HepG2 (cell line): ENCODE data around the gene SIX3. TPM values are rescaled to one million over a fixed set of nuclear protein-coding genes. Genes with fewer than 3 reads are reported as not detected.

ENCODE experiments used
- ATAC-seq: fragments of 200-7000 bp; cut with Tn5 transposase; 3 replicates; pipeline ENCODE4 v1.9.1; 2020; ENCODE audit warnings: mild to moderate bottlenecking, moderate library complexity
- BruUV-seq: library from RNA; stranded (reverse); fragments of 400-500 nt; replicated peaks from 2 replicates; lab custom pipeline; 2021; lab: Mats Ljungman, UMichigan
- CTCF ChIA-PET: fragments of 300-600 bp; formaldehyde crosslinking; extraction: SDS; loops from one replicate; lab custom pipeline; 2021; ENCODE audit warnings: low total read pairs, inconsistent platforms, low intra/inter-chr PET ratio; lab: Yijun Ruan, JAX
- POLR2A ChIA-PET: fragments of 350-600 bp; sonication (Branson Sonifier 250); formaldehyde crosslinking; loops from one replicate; lab custom pipeline; 2020; ENCODE audit warnings: antibody characterized with exemption, inconsistent platforms; lab: Yijun Ruan, JAX
- DNase-seq: peaks from one replicate; pipeline ENCODE4 v3.0.0-alpha.2; 2015; ENCODE audit warnings: low spot score
- FAIRE-seq: peaks from 3 replicates; lab custom pipeline; 2011; peaks lifted over from hg19 to GRCh38; lab: Jason Lieb, UNC
- H2AFZ ChIP-seq: one replicate; pipeline ENCODE4 v1.6.1; 2011; ENCODE audit warnings: low read length, inconsistent platforms
- H3K27ac ChIP-seq: fragments of 300-600 bp; 3 replicates; pipeline ENCODE4 v1.8.0; 2011; ENCODE audit warnings: mixed run types, mild to moderate bottlenecking, mixed read lengths, low read length, inconsistent platforms; ENCODE audit not compliant: insufficient read depth; ENCODE audit errors: extremely low read length
- H3K27me3 ChIP-seq, 2 experiments: fragments of 200-600 bp in 1 of 2; 2 replicates in 1 of 2; 3 replicates in 1 of 2; pipeline versions ENCODE4 v1.6.0 to v1.8.0; 2011; ENCODE audit warnings: low read length in 2 of 2, mild to moderate bottlenecking in 2 of 2, moderate library complexity in 2 of 2, inconsistent platforms in 1 of 2; ENCODE audit not compliant: insufficient read depth in 2 of 2, control insufficient read depth in 1 of 2
- H3K36me3 ChIP-seq, 2 experiments: fragments of 200-600 bp in 1 of 2; replicated peaks in 1 of 2; 2 replicates in 1 of 2; 3 replicates in 1 of 2; pipeline versions ENCODE4 v1.5.1 to v1.8.0; 2011; ENCODE audit warnings: low read length in 2 of 2, inconsistent platforms in 1 of 2; ENCODE audit not compliant: insufficient read depth in 2 of 2, control insufficient read depth in 1 of 2
- H3K4me1 ChIP-seq: 2 replicates; pipeline ENCODE4 v1.5.1; 2012; ENCODE audit warnings: low read length, inconsistent platforms; ENCODE audit not compliant: insufficient read depth
- H3K4me2 ChIP-seq: 2 replicates; pipeline ENCODE4 v1.6.0; 2011; ENCODE audit warnings: low read depth, low read length, inconsistent platforms
- H3K4me3 ChIP-seq, 3 experiments: fragments of 200-600 bp in 1 of 3; sonication (generic), shearing (Covaris generic) in 1 of 3; replicated peaks in 1 of 3; 2 replicates each; pipeline ENCODE4 v1.5.1; 2011 to 2016; ENCODE audit warnings: low read length in 3 of 3, inconsistent platforms in 2 of 3, low read depth in 2 of 3, mild to moderate bottlenecking in 2 of 3, control low read depth in 1 of 3, mixed read lengths in 1 of 3; ENCODE audit not compliant: insufficient read depth in 1 of 3
- H3K79me2 ChIP-seq: one replicate; pipeline ENCODE4 v1.6.1; 2011; ENCODE audit warnings: low read length, inconsistent platforms; ENCODE audit not compliant: insufficient read depth
- H3K9ac ChIP-seq: 2 replicates; pipeline ENCODE4 v1.6.0; 2011; ENCODE audit warnings: mild to moderate bottlenecking, low read depth, low read length, inconsistent platforms; ENCODE audit not compliant: insufficient read depth
- H3K9me3 ChIP-seq: 2 replicates; pipeline ENCODE4 v1.5.1; 2012; ENCODE audit warnings: mild to moderate bottlenecking, low read length
- H4K20me1 ChIP-seq: 2 replicates; pipeline ENCODE4 v1.6.0; 2011; ENCODE audit warnings: inconsistent platforms, mild to moderate bottlenecking, low read length, moderate library complexity; ENCODE audit not compliant: insufficient read depth
- CAMTA2 ChIP-seq: sonication (generic); formaldehyde crosslinking; IDR thresholded peaks from 2 replicates; pipeline ENCODE4 v1.4.0; 2020; ENCODE audit warnings: mild to moderate bottlenecking, missing genetic modification reagents, borderline replicate concordance
- CBX2 ChIP-seq, 2 experiments: fragments of 200-600 bp in 1 of 2; sonication (generic); formaldehyde crosslinking in 1 of 2; IDR thresholded peaks; 2 replicates each; pipeline versions ENCODE4 v1.7.0 to v1.8.1; 2018 to 2022; ENCODE audit warnings: low read depth in 2 of 2, low read length in 1 of 2, mild to moderate bottlenecking in 1 of 2, missing genetic modification reagents in 1 of 2
- ERF ChIP-seq: IDR thresholded peaks from 2 replicates; pipeline ENCODE4 v1.6.1; 2018; ENCODE audit warnings: missing biosample characterization, missing genetic modification reagents
- EZH2 ChIP-seq: conservative IDR thresholded peaks from 2 replicates; pipeline ENCODE4 v1.6.1; 2012; ENCODE audit warnings: mild to moderate bottlenecking, low read depth, low read length, moderate library complexity
- HBP1 ChIP-seq: IDR thresholded peaks from 2 replicates; pipeline ENCODE4 v1.6.1; 2016; ENCODE audit warnings: low read depth, control low read depth
- HIVEP1 ChIP-seq: sonication (generic); formaldehyde crosslinking; IDR thresholded peaks from 2 replicates; pipeline ENCODE4 v1.4.0; 2020; ENCODE audit warnings: mild to moderate bottlenecking, missing genetic modification reagents
- HNRNPL ChIP-seq: fragments of 200-400 bp; formaldehyde crosslinking; IDR thresholded peaks from 2 replicates; pipeline ENCODE4 v1.6.1; 2017; ENCODE audit warnings: mild to moderate bottlenecking, low read depth, low read length
- JUND ChIP-seq: sonication (generic); formaldehyde crosslinking; IDR thresholded peaks from 2 replicates; pipeline ENCODE4 v1.8.0; 2022; ENCODE audit warnings: mild to moderate bottlenecking, missing genetic modification reagents
- MYPOP ChIP-seq: sonication (generic); formaldehyde crosslinking; IDR thresholded peaks from 2 replicates; pipeline ENCODE4 v1.8.1; 2023; ENCODE audit warnings: mild to moderate bottlenecking, moderate library complexity, missing genetic modification reagents
- NFATC3 ChIP-seq: sonication (generic); formaldehyde crosslinking; IDR thresholded peaks from 2 replicates; pipeline ENCODE4 v1.5.1; 2020; ENCODE audit warnings: mild to moderate bottlenecking, missing genetic modification reagents
- PRMT3 ChIP-seq: sonication (generic); formaldehyde crosslinking; IDR thresholded peaks from 2 replicates; pipeline ENCODE4 v1.8.1; 2022; ENCODE audit warnings: low read depth, mild to moderate bottlenecking, moderate library complexity, missing genetic modification reagents, borderline replicate concordance
- SALL1 ChIP-seq: sonication (generic); formaldehyde crosslinking; IDR thresholded peaks from 2 replicates; pipeline ENCODE4 v1.8.0; 2022; ENCODE audit warnings: mild to moderate bottlenecking, missing genetic modification reagents
- SP4 ChIP-seq: sonication (generic); formaldehyde crosslinking; IDR thresholded peaks from 2 replicates; pipeline ENCODE4 v1.8.1; 2023; ENCODE audit warnings: mild to moderate bottlenecking, missing genetic modification reagents
- ZBTB33 ChIP-seq: sonication (generic); formaldehyde crosslinking; IDR thresholded peaks from 2 replicates; pipeline ENCODE4 v1.4.0; 2020; ENCODE audit warnings: missing genetic modification reagents
- ZMYM2 ChIP-seq: sonication (generic); formaldehyde crosslinking; IDR thresholded peaks from 2 replicates; pipeline ENCODE4 v1.8.0; 2022; ENCODE audit warnings: mild to moderate bottlenecking, missing genetic modification reagents
- ZMYM3 ChIP-seq: sonication (generic); formaldehyde crosslinking; IDR thresholded peaks from 2 replicates; pipeline ENCODE4 v1.5.1; 2020; ENCODE audit warnings: mild to moderate bottlenecking, missing genetic modification reagents
- ZNF235 ChIP-seq: sonication (generic); formaldehyde crosslinking; IDR thresholded peaks from 2 replicates; pipeline ENCODE4 v1.8.1; 2023; ENCODE audit warnings: mild to moderate bottlenecking, missing genetic modification reagents, borderline replicate concordance
- ZNF670 ChIP-seq: sonication (generic); formaldehyde crosslinking; IDR thresholded peaks from 2 replicates; pipeline ENCODE4 v1.8.0; 2022; ENCODE audit warnings: mild to moderate bottlenecking, missing genetic modification reagents, borderline replicate concordance
- ZNF709 ChIP-seq: sonication (generic); formaldehyde crosslinking; IDR thresholded peaks from 2 replicates; pipeline ENCODE4 v1.5.0; 2020; ENCODE audit warnings: mild to moderate bottlenecking, missing genetic modification reagents
- WGBS: methylation state at CpG from one replicate; pipeline ENCODE4 v1.1.6; 2017; ENCODE audit warnings: low lambda C conversion rate; 5-methylcytosine and 5-hydroxymethylcytosine counted together
- in situ Hi-C: cut with HindIII; loops from 2 replicates; pipeline ENCODE4 v1.10.0; 2017; ENCODE audit warnings: low pct_unique_long_range_greater_than_20kb; ENCODE audit not compliant: extremely low pct_ligation_motif_present
- intact Hi-C: fragments of 100-400 bp; cut with micrococcal nuclease; formaldehyde crosslinking; loops from one replicate; pipeline ENCODE4 v1.10.0; 2022; ENCODE audit not compliant: unreplicated experiment
- polyA plus RNA-seq, 8 experiments: library from polyadenylated mRNA; depleted of rRNA in 3 of 8; stranded (reverse) in 7 of 8; unstranded in 1 of 8; fragments of >200 nt; fragmentation: Illumina TruSeq in 4 of 8; extraction: Trizol in 4 of 8; gene quantifications; 2 replicates each; pipeline versions ENCODE4 v1.2.1 to v1.2.3, GENCODE V29; 2011 to 2016; ENCODE audit warnings: low read depth in 4 of 8, missing spikeins in 1 of 8, mixed read lengths in 1 of 8; ENCODE audit not compliant: insufficient read depth in 1 of 8
- total RNA-seq, 5 experiments: library from RNA; depleted of rRNA; stranded (reverse); fragments of >200 nt; fragmentation: Illumina TruSeq; extraction: Trizol; gene quantifications; 2 replicates each; pipeline ENCODE4 v1.2.3, GENCODE V29; 2016; ENCODE audit warnings: low read depth in 1 of 5

The SIX3 gene
- total and polyA plus RNA-seq, 2 of the 13 experiments (the other 11 are each of a cell fraction or from before 2014, with no cell fraction given) = not detected

GRCh38 chr2:44952806-44953498 is 11.4 kb downstream of the SIX3 start:
- peak; percentile 5; the same call in 1 of the 3 replicates for ATAC-seq
- H3K36me3 ChIP-seq = no peaks in the 10 kb centered on the region
- H2AFZ ChIP-seq = no peak overlapping the region
- H3K27me3 ChIP-seq = peaks cover 29 to 98% of the 10 kb centered on the region in 2 experiments; a peak in 4 of 5 replicates
- no peak overlapping the region for H3K9ac ChIP-seq
- in situ Hi-C loops (loop anchor here (10.0 kb wide), 1 partner anchor 908 kb away; no protein-coding TSS in a partner anchor), intact Hi-C loops (loop anchor here (2.0 to 5.0 kb wide), 2 partner anchors 392 to 911 kb away; no protein-coding TSS in a partner anchor)
- no peaks in the 10 kb centered on the region for H3K9me3 ChIP-seq
- H3K79me2 ChIP-seq = no peaks in the 10 kb centered on the region
- POLR2A ChIA-PET = no interaction called here
- CTCF ChIA-PET = interaction anchor here (5.4 kb wide), 1 partner anchor 473 kb away, joined by 67 read pairs; no protein-coding TSS in a partner anchor
- peaks cover 4% of the 10 kb centered on the region; the same call in 1 of the 2 replicates for H4K20me1 ChIP-seq
- WGBS = 20% methylated on average over 32 of the region's 39 CpGs
- no TSS peak for BruUV-seq
- no peak for DNase-seq
- no peak for FAIRE-seq
- H3K4me1 ChIP-seq = peaks cover 32% of the 10 kb centered on the region
- H3K4me3 ChIP-seq = peak overlapping the region; percentile 42 to 75 (median 57)
- no peak overlapping the region for H3K27ac ChIP-seq
- peak overlapping the region; percentile 82 for H3K4me2 ChIP-seq
- TF ChIP-seq CBX2 (IDR thresholded peaks at IDR 0.05; ENCODE audit: low read depth, low read length) (peak; percentile 71), CBX2 (CRISPR knock-in tag; IDR thresholded peaks at IDR 0.05; ENCODE audit: low read depth) (no peak), HNRNPL (no peak), SALL1 (CRISPR knock-in tag) (0 out of 2 replicates have a peak, but pooled peaks have one; percentile 13), MYPOP (peak; percentile 7; the same call in 1 of the 2 replicates), ZMYM2 (CRISPR knock-in tag) (0 out of 2 replicates have a peak, but pooled peaks have one; percentile 54), JUND (CRISPR knock-in tag) (no peak), NFATC3 (CRISPR knock-in tag) (no peak), ZBTB33 (CRISPR knock-in tag) (0 out of 2 replicates have a peak, but pooled peaks have one; percentile 9), ZNF235 (CRISPR knock-in tag) (0 out of 2 replicates have a peak, but pooled peaks have one; percentile 12), ZNF709 (CRISPR knock-in tag) (peak; percentile 64; the same call in 1 of the 2 replicates), CAMTA2 (CRISPR knock-in tag) (0 out of 2 replicates have a peak, but pooled peaks have one; percentile 49), PRMT3 (CRISPR knock-in tag) (no peak), ERF (CRISPR knock-in tag) (no peak), HIVEP1 (CRISPR knock-in tag) (0 out of 2 replicates have a peak, but pooled peaks have one; percentile 12), ZNF670 (CRISPR knock-in tag) (0 out of 2 replicates have a peak, but pooled peaks have one; percentile 30), SP4 (CRISPR knock-in tag) (peak; percentile 56; the same call in 1 of the 2 replicates), HBP1 (CRISPR knock-in tag) (no peak), ZMYM3 (CRISPR knock-in tag) (peak; percentile 81; the same call in 1 of the 2 replicates), EZH2 (peak; percentile 81; the same call in 1 of the 2 replicates)
